ENCODE data around the gene PPIA. TPM values are rescaled to one million over a fixed set of nuclear protein-coding genes. Genes with fewer than 3 reads are reported as not detected.

Gene PPIA
- total RNA-seq, 1 experiment from 2014 or later, result 2,465 TPM

- Mint-ChIP-seq H3K4me1 (no peaks in the 10 kb centered on the region), H3K4me3 (no peak overlapping the region), H3K27ac (no peak overlapping the region), H3K36me3 (no peaks in the 10 kb centered on the region), H3K9me3 (no peaks in the 10 kb centered on the region), H3K27me3 (ENCODE audit: low read depth) (no peaks in the 10 kb centered on the region)
- ATAC-seq, result no peak
- ChIA-PET CTCF (no interaction called here), POLR2A (no interaction called here)
- DNase-seq (ENCODE audit: low spot score), result no peak
- TF ChIP-seq TP53 (CRISPR knock-in tag; IDR thresholded peaks at IDR 0.05) (no peak), KAT7 (CRISPR knock-in tag; IDR thresholded peaks at IDR 0.05; ENCODE audit: borderline replicate concordance) (no peak), MYBL2 (CRISPR knock-in tag; IDR thresholded peaks at IDR 0.05) (no peak), NFYB (CRISPR knock-in tag; conservative IDR thresholded peaks at IDR 0.05; ENCODE audit: low read depth) (no peak), OVOL2 (CRISPR knock-in tag; IDR thresholded peaks at IDR 0.05; ENCODE audit: borderline replicate concordance) (no peak), MAX (CRISPR knock-in tag; IDR thresholded peaks at IDR 0.05) (no peak), MLX (CRISPR knock-in tag; IDR thresholded peaks at IDR 0.05) (no peak), PRDM15 (CRISPR knock-in tag; IDR thresholded peaks at IDR 0.05) (no peak), ATF1 (CRISPR knock-in tag; IDR thresholded peaks at IDR 0.05) (no peak), E2F5 (CRISPR knock-in tag; IDR thresholded peaks at IDR 0.05) (no peak), E2F1 (CRISPR knock-in tag; IDR thresholded peaks at IDR 0.05) (no peak), GABPB1 (CRISPR knock-in tag; IDR thresholded peaks at IDR 0.05) (no peak), ETV6 (CRISPR knock-in tag; IDR thresholded peaks at IDR 0.05) (no peak), FOXP4 (CRISPR knock-in tag; IDR thresholded peaks at IDR 0.05) (no peak), JAZF1 (CRISPR knock-in tag; IDR thresholded peaks at IDR 0.05) (no peak), ZBTB21 (CRISPR knock-in tag; IDR thresholded peaks at IDR 0.05; ENCODE audit: borderline replicate concordance) (no peak)
Measured at GRCh38 chr7:44776211-44776610, 20.3 kb upstream of the PPIA start.

- Mint-ChIP-seq H3K4me3 (no peak overlapping the region), H3K9me3 (peaks cover 13% of the 10 kb centered on the region), H3K27ac (no peak overlapping the region), H3K4me1 (no peaks in the 10 kb centered on the region), H3K36me3 (no peaks in the 10 kb centered on the region; the same call in 1 of the 2 replicates), H3K27me3 (ENCODE audit: low read depth) (peaks cover 9% of the 10 kb centered on the region)
- ATAC-seq (no peak), DNase-seq (ENCODE audit: low spot score) (no peak)
- ChIA-PET CTCF (no interaction called here), POLR2A (no interaction called here)
- TF ChIP-seq USF1 (CRISPR knock-in tag; IDR thresholded peaks at IDR 0.05) (no peak), ARID4B (CRISPR knock-in tag; IDR thresholded peaks at IDR 0.05; ENCODE audit: borderline replicate concordance) (no peak), E2F4 (CRISPR knock-in tag; IDR thresholded peaks at IDR 0.05; ENCODE audit: borderline replicate concordance, low read depth) (no peak), FOXJ3 (CRISPR knock-in tag; IDR thresholded peaks at IDR 0.05; ENCODE audit: borderline replicate concordance) (no peak), GRHL2 (CRISPR knock-in tag; IDR thresholded peaks at IDR 0.05; ENCODE audit: insufficient replicate concordance, severe bottlenecking) (no peak)
Measured at GRCh38 chr7:44782460-44782859, 14.0 kb upstream of the PPIA start.

All from WTC11 (cell line).